ENCODE measurements around the gene DIP2B.
"Not testable (repeated sequence)": the region's sequence is repeated elsewhere in the genome, so short reads cannot be mapped to it uniquely, and the experiment has no call there.

Gene DIP2B

GRCh38 chr12:50678650-50679365 lies 174.0 kb downstream of the DIP2B start:
- DNase-seq (ENCODE audit: low read depth in 1 of 2, low spot score in 1 of 2): no peak
- TF ChIP-seq JUND (IDR thresholded peaks at IDR 0.05; ENCODE audit: low read depth): no peak
- in situ Hi-C loops (cut with HindIII; ENCODE audit: low pct_unique_long_range_greater_than_20kb, low sequenced_read_pairs): no loop called here

- no peak for DNase-seq (ENCODE audit: low read depth in 1 of 2, low spot score in 1 of 2)
- in situ Hi-C loops (cut with HindIII; ENCODE audit: low pct_unique_long_range_greater_than_20kb, low sequenced_read_pairs): no loop called here
- TF ChIP-seq JUND (IDR thresholded peaks at IDR 0.05; ENCODE audit: low read depth): no peak
Observed at GRCh38 chr12:50679612-50680011, 174.8 kb downstream of the DIP2B start.

- DNase-seq (ENCODE audit: low read depth in 1 of 2, low spot score in 1 of 2); in situ Hi-C loops (cut with HindIII; ENCODE audit: low pct_unique_long_range_greater_than_20kb, low sequenced_read_pairs): not testable (repeated sequence)
Observed at GRCh38 chr12:50681064-50681463, 176.3 kb downstream of the DIP2B start.

- DNase-seq (ENCODE audit: low read depth in 1 of 2, low spot score in 1 of 2): no peak
- TF ChIP-seq JUND (IDR thresholded peaks at IDR 0.05; ENCODE audit: low read depth): no peak
- in situ Hi-C loops (cut with HindIII; ENCODE audit: low pct_unique_long_range_greater_than_20kb, low sequenced_read_pairs): no loop called here
Observed at GRCh38 chr12:50685641-50686040, 180.9 kb downstream of the DIP2B start.

- no peak for DNase-seq (ENCODE audit: low read depth in 1 of 2, low spot score in 1 of 2)
- in situ Hi-C loops (cut with HindIII; ENCODE audit: low pct_unique_long_range_greater_than_20kb, low sequenced_read_pairs): no loop called here
- TF ChIP-seq JUND (IDR thresholded peaks at IDR 0.05; ENCODE audit: low read depth): no peak
Observed at GRCh38 chr12:50686406-50686805, 181.6 kb downstream of the DIP2B start.

- no peak for TF ChIP-seq JUND (IDR thresholded peaks at IDR 0.05; ENCODE audit: low read depth)
- no peak for DNase-seq (ENCODE audit: low read depth in 1 of 2, low spot score in 1 of 2)
- in situ Hi-C loops (cut with HindIII; ENCODE audit: low pct_unique_long_range_greater_than_20kb, low sequenced_read_pairs): no loop called here
Observed at GRCh38 chr12:50686976-50687375, 182.2 kb downstream of the DIP2B start.

GRCh38 chr12:50689437-50689836 lies 184.7 kb downstream of the DIP2B start:
- in situ Hi-C loops (cut with HindIII; ENCODE audit: low pct_unique_long_range_greater_than_20kb, low sequenced_read_pairs): no loop called here

GRCh38 chr12:50690925-50691324 lies 186.1 kb downstream of the DIP2B start:
- no peak for DNase-seq (ENCODE audit: low read depth in 1 of 2, low spot score in 1 of 2)
- in situ Hi-C loops (cut with HindIII; ENCODE audit: low pct_unique_long_range_greater_than_20kb, low sequenced_read_pairs): no loop called here
- TF ChIP-seq JUND (IDR thresholded peaks at IDR 0.05; ENCODE audit: low read depth): no peak

More at GRCh38 chr12:50689437-50689836, 184.7 kb downstream of the DIP2B start:
- TF ChIP-seq JUND (IDR thresholded peaks at IDR 0.05; ENCODE audit: low read depth): no peak
- DNase-seq (ENCODE audit: low read depth in 1 of 2, low spot score in 1 of 2): no peak

- in situ Hi-C loops (cut with HindIII; ENCODE audit: low pct_unique_long_range_greater_than_20kb, low sequenced_read_pairs): no loop called here
- DNase-seq (ENCODE audit: low read depth in 1 of 2, low spot score in 1 of 2): no peak
- TF ChIP-seq JUND (IDR thresholded peaks at IDR 0.05; ENCODE audit: low read depth): no peak
Observed at GRCh38 chr12:50695961-50696360, 191.2 kb downstream of the DIP2B start.

GRCh38 chr12:50696931-50697330 lies 192.1 kb downstream of the DIP2B start:
- in situ Hi-C loops (cut with HindIII; ENCODE audit: low pct_unique_long_range_greater_than_20kb, low sequenced_read_pairs): no loop called here
- TF ChIP-seq JUND (IDR thresholded peaks at IDR 0.05; ENCODE audit: low read depth): no peak
- no peak for DNase-seq (ENCODE audit: low read depth in 1 of 2, low spot score in 1 of 2)

GRCh38 chr12:50699154-50699553 lies 194.4 kb downstream of the DIP2B start:
- TF ChIP-seq JUND (IDR thresholded peaks at IDR 0.05; ENCODE audit: low read depth): no peak
- in situ Hi-C loops (cut with HindIII; ENCODE audit: low pct_unique_long_range_greater_than_20kb, low sequenced_read_pairs): no loop called here
- DNase-seq (ENCODE audit: low read depth in 1 of 2, low spot score in 1 of 2): no peak

GRCh38 chr12:50699940-50700339 lies 195.2 kb downstream of the DIP2B start:
- no peak for TF ChIP-seq JUND (IDR thresholded peaks at IDR 0.05; ENCODE audit: low read depth)
- in situ Hi-C loops (cut with HindIII; ENCODE audit: low pct_unique_long_range_greater_than_20kb, low sequenced_read_pairs): no loop called here
- DNase-seq (ENCODE audit: low read depth in 1 of 2, low spot score in 1 of 2): no peak

GRCh38 chr12:50706606-50707005 lies 201.8 kb downstream of the DIP2B start:
- no peak for TF ChIP-seq JUND (IDR thresholded peaks at IDR 0.05; ENCODE audit: low read depth)
- in situ Hi-C loops (cut with HindIII; ENCODE audit: low pct_unique_long_range_greater_than_20kb, low sequenced_read_pairs): no loop called here
- no peak for DNase-seq (ENCODE audit: low read depth in 1 of 2, low spot score in 1 of 2)

- in situ Hi-C loops (cut with HindIII; ENCODE audit: low pct_unique_long_range_greater_than_20kb, low sequenced_read_pairs): no loop called here
- DNase-seq (ENCODE audit: low read depth in 1 of 2, low spot score in 1 of 2): no peak
- no peak for TF ChIP-seq JUND (IDR thresholded peaks at IDR 0.05; ENCODE audit: low read depth)
Observed at GRCh38 chr12:50707396-50707795, 202.6 kb downstream of the DIP2B start.

All from T47D (cell line).